IMR-90 (cell line): ENCODE data around the gene PPP1R8. TPM values are rescaled to one million over a fixed set of nuclear protein-coding genes. Genes with fewer than 3 reads are reported as not detected.

Experiments
- ATAC-seq: fragments of 200-7000 bp; cut with Tn5 transposase; 2 replicates; pipeline ENCODE4 v1.9.1; 2020; ENCODE audit warnings: low read depth, mild to moderate bottlenecking, moderate library complexity
- BruUV-seq: library from RNA; stranded (reverse); fragments of 400-500 nt; replicated peaks from 2 replicates; lab custom pipeline; 2021; lab: Mats Ljungman, UMichigan
- CTCF ChIA-PET: fragments of 300-600 bp; formaldehyde crosslinking; extraction: SDS; loops from one replicate; lab custom pipeline; 2021; ENCODE audit warnings: antibody characterized with exemption; lab: Yijun Ruan, JAX
- POLR2A ChIA-PET: fragments of 300-600 bp; sonication (Branson Sonifier 250); formaldehyde crosslinking; loops from one replicate; lab custom pipeline; 2022; ENCODE audit warnings: antibody characterized with exemption; ENCODE audit not compliant: unreplicated experiment; lab: Charles Lee
- DNase-seq: peaks from one replicate; pipeline ENCODE4 v3.0.0; 2013
- H2AFZ ChIP-seq: replicated peaks from 2 replicates; pipeline ENCODE3; 2013; ENCODE audit warnings: low read length, mild to moderate bottlenecking; ENCODE audit not compliant: poor library complexity
- H2AK5ac ChIP-seq: 2 replicates; pipeline ENCODE4 v1.6.1; 2013; ENCODE audit warnings: low read depth, low read length, inconsistent platforms
- H2AK9ac ChIP-seq: replicated peaks from 2 replicates; pipeline ENCODE3; 2013; ENCODE audit warnings: mild to moderate bottlenecking, low read depth, low read length, moderate library complexity; ENCODE audit not compliant: poor library complexity
- H2BK120ac ChIP-seq: 2 replicates; pipeline ENCODE4 v1.6.1; 2013; ENCODE audit warnings: low read depth, low read length, inconsistent platforms
- H2BK15ac ChIP-seq: 3 replicates; pipeline ENCODE4 v1.6.1; 2013; ENCODE audit warnings: low read depth, low read length, inconsistent platforms
- H2BK20ac ChIP-seq: 2 replicates; pipeline ENCODE4 v1.6.1; 2013; ENCODE audit warnings: low read depth, mild to moderate bottlenecking, inconsistent platforms, low read length, moderate library complexity
- H2BK5ac ChIP-seq: 2 replicates; pipeline ENCODE4 v1.6.1; 2013; ENCODE audit warnings: mild to moderate bottlenecking, low read depth, low read length, inconsistent platforms; ENCODE audit not compliant: poor library complexity, severe bottlenecking
- H3K14ac ChIP-seq: replicated peaks from 2 replicates; pipeline ENCODE4 v1.6.1; 2013; ENCODE audit warnings: low read depth, low read length, inconsistent platforms
- H3K18ac ChIP-seq: 2 replicates; pipeline ENCODE4 v1.6.1; 2013; ENCODE audit warnings: low read depth, low read length, control low read depth
- H3K23ac ChIP-seq: 2 replicates; pipeline ENCODE4 v1.6.1; 2013; ENCODE audit warnings: low read depth, low read length, inconsistent platforms
- H3K27ac ChIP-seq: 2 replicates; pipeline ENCODE4 v1.5.1; 2013; ENCODE audit warnings: mild to moderate bottlenecking, control low read depth, low read length; ENCODE audit not compliant: insufficient read depth
- H3K27me3 ChIP-seq: 2 replicates; pipeline ENCODE4 v1.6.1; 2013; ENCODE audit warnings: low read length; ENCODE audit not compliant: control insufficient read depth, insufficient read depth
- H3K36me3 ChIP-seq: 2 replicates; pipeline ENCODE4 v1.6.1; 2013; ENCODE audit warnings: low read length, mixed read lengths; ENCODE audit not compliant: control insufficient read depth, insufficient read depth
- H3K4ac ChIP-seq: 2 replicates; pipeline ENCODE4 v1.6.1; 2013; ENCODE audit warnings: low read depth, low read length, inconsistent platforms
- H3K4me1 ChIP-seq: 2 replicates; pipeline ENCODE4 v1.6.1; 2013; ENCODE audit warnings: low read length, mixed read lengths; ENCODE audit not compliant: control insufficient read depth, insufficient read depth
- H3K4me2 ChIP-seq: 2 replicates; pipeline ENCODE4 v1.6.1; 2013; ENCODE audit warnings: low read depth, mild to moderate bottlenecking, control low read depth, low read length, moderate library complexity
- H3K4me3 ChIP-seq: 2 replicates; pipeline ENCODE4 v1.5.1; 2013; ENCODE audit warnings: low read depth, mild to moderate bottlenecking, control low read depth, low read length, moderate library complexity; ENCODE audit not compliant: insufficient read depth
- H3K56ac ChIP-seq: 2 replicates; pipeline ENCODE4 v1.6.1; 2013; ENCODE audit warnings: low read length, inconsistent platforms; ENCODE audit not compliant: insufficient read depth; ENCODE audit errors: extremely low read depth
- H3K79me1 ChIP-seq, 2 experiments: 2 replicates each; pipeline ENCODE4 v1.6.1; 2013; ENCODE audit warnings: low read length in 2 of 2, inconsistent platforms in 1 of 2, low read depth in 1 of 2
- H3K9ac ChIP-seq: 2 replicates; pipeline ENCODE4 v1.6.1; 2013; ENCODE audit warnings: low read depth, low read length, control low read depth
- H3K9me1 ChIP-seq: 2 replicates; pipeline ENCODE4 v1.6.1; 2013; ENCODE audit warnings: low read length, inconsistent platforms; ENCODE audit not compliant: insufficient read depth
- H3K9me3 ChIP-seq: 2 replicates; pipeline ENCODE4 v1.6.1; 2013; ENCODE audit warnings: low read length; ENCODE audit not compliant: control insufficient read depth, insufficient read depth
- H4K20me1 ChIP-seq: 2 replicates; pipeline ENCODE4 v1.6.1; 2013; ENCODE audit warnings: low read length, inconsistent platforms; ENCODE audit not compliant: insufficient read depth
- H4K5ac ChIP-seq: 2 replicates; pipeline ENCODE4 v1.6.1; 2013; ENCODE audit warnings: mild to moderate bottlenecking, low read depth, low read length, control low read depth
- H4K8ac ChIP-seq, 2 experiments: 2 replicates each; pipeline ENCODE4 v1.6.1; 2013; ENCODE audit warnings: low read depth in 2 of 2, low read length in 2 of 2, control low read depth in 1 of 2, inconsistent platforms in 1 of 2
- H4K91ac ChIP-seq: 2 replicates; pipeline ENCODE4 v1.6.1; 2013; ENCODE audit warnings: low read depth, low read length, inconsistent platforms; ENCODE audit not compliant: insufficient read depth
- BHLHE40 ChIP-seq: fragments of 150-350 bp; IDR thresholded peaks from 2 replicates; pipeline ENCODE4 v1.6.1; 2016; ENCODE audit warnings: mild to moderate bottlenecking, low read depth, low read length
- CEBPB ChIP-seq: IDR thresholded peaks from 2 replicates; pipeline ENCODE4 v1.6.1; 2012; ENCODE audit warnings: low read depth, low read length, improper control_type of control experiment
- CHD1 ChIP-seq: IDR thresholded peaks from 2 replicates; pipeline ENCODE4 v1.6.1; 2012; ENCODE audit warnings: low read depth, low read length, improper control_type of control experiment
- CTCF ChIP-seq: conservative IDR thresholded peaks from 2 replicates; pipeline ENCODE4 v1.5.1; 2012; ENCODE audit warnings: mild to moderate bottlenecking, low read depth, low read length, improper control_type of control experiment
- ELK1 ChIP-seq: fragments of 150-350 bp; IDR thresholded peaks from 2 replicates; pipeline ENCODE4 v1.6.1; 2016; ENCODE audit warnings: low read depth, mild to moderate bottlenecking, low read length, moderate library complexity, borderline replicate concordance
- FOS ChIP-seq: fragments of 150-350 bp; IDR thresholded peaks from 2 replicates; pipeline ENCODE4 v1.6.1; 2016; ENCODE audit warnings: low read depth, low read length
- MAFK ChIP-seq: IDR thresholded peaks from 2 replicates; pipeline ENCODE4 v1.6.1; 2012; ENCODE audit warnings: low read depth, low read length, improper control_type of control experiment
- MAZ ChIP-seq: IDR thresholded peaks from 2 replicates; pipeline ENCODE4 v1.6.1; 2012; ENCODE audit warnings: low read depth, mild to moderate bottlenecking, low read length, improper control_type of control experiment, moderate library complexity, borderline replicate concordance
- MXI1 ChIP-seq: IDR thresholded peaks from 2 replicates; pipeline ENCODE4 v1.6.1; 2012; ENCODE audit warnings: low read depth, mild to moderate bottlenecking, low read length, moderate library complexity, borderline replicate concordance
- NFE2L2 ChIP-seq: fragments of 150-350 bp; IDR thresholded peaks from 2 replicates; pipeline ENCODE4 v1.6.1; 2016; ENCODE audit warnings: low read depth, mild to moderate bottlenecking, low read length
- POLR2A ChIP-seq: IDR thresholded peaks from 2 replicates; pipeline ENCODE4 v1.6.1; 2012; ENCODE audit warnings: mild to moderate bottlenecking, low read depth, low read length
- RAD21 ChIP-seq: IDR thresholded peaks from 2 replicates; pipeline ENCODE4 v1.6.1; 2012; ENCODE audit warnings: low read length, improper control_type of control experiment
- RCOR1 ChIP-seq: IDR thresholded peaks from 2 replicates; pipeline ENCODE4 v1.6.1; 2012; ENCODE audit warnings: mild to moderate bottlenecking, low read length, improper control_type of control experiment; ENCODE audit not compliant: insufficient replicate concordance
- RFX5 ChIP-seq: IDR thresholded peaks from 2 replicates; pipeline ENCODE4 v1.8.0; 2012; ENCODE audit warnings: low read depth, mild to moderate bottlenecking, low read length, moderate library complexity
- SMC3 ChIP-seq: fragments of 150-350 bp; IDR thresholded peaks from 2 replicates; pipeline ENCODE4 v1.6.1; 2016; ENCODE audit warnings: low read depth, mild to moderate bottlenecking, antibody characterized with exemption, low read length, moderate library complexity
- WGBS, 2 experiments: methylation state at CpG; one replicate each; pipeline versions ENCODE4 v1.1.5 to v1.1.7; 2013; ENCODE audit warnings: missing lambda C conversion rate in 2 of 2; ENCODE audit not compliant: insufficient read length in 1 of 2; ENCODE audit errors: extremely low coverage in 2 of 2; 5-methylcytosine and 5-hydroxymethylcytosine counted together
- dilution Hi-C: fragments of 300-500 bp; cut with HindIII; formaldehyde crosslinking; loops from one replicate; pipeline ENCODE4 v1.14.3; 2018; ENCODE audit warnings: low sequenced_read_pairs; ENCODE audit not compliant: unreplicated experiment
- in situ Hi-C: fragments of 300-500 bp; cut with MboI; formaldehyde crosslinking; loops from 3 replicates; pipeline ENCODE4 v1.14.3; 2019; ENCODE audit warnings: low sequenced_read_pairs, inconsistent platforms, mixed read lengths
- intact Hi-C: fragments of 100-400 bp; cut with micrococcal nuclease; formaldehyde crosslinking; loops from 2 replicates; pipeline ENCODE4 v1.10.0; 2022
- polyA plus RNA-seq, 3 experiments: library from polyadenylated mRNA; depleted of rRNA; stranded (reverse); fragments of >200 nt; gene quantifications; 2 replicates each; pipeline ENCODE4 v1.2.3, GENCODE V29; 2012; ENCODE audit warnings: low replicate concordance in 1 of 3
- total RNA-seq: library from RNA; depleted of rRNA; stranded (reverse); fragments of >200 nt; gene quantifications from 2 replicates; pipeline ENCODE4 v1.2.3, GENCODE V29; 2012
- TF ChIP-seq, protein P1 (sequence below): fragments of 150-350 bp; IDR thresholded peaks from 2 replicates; pipeline ENCODE4 v1.6.1; 2017; ENCODE audit warnings: mild to moderate bottlenecking, antibody characterized with exemption, low read length, low read depth

PPP1R8 gene
- total and polyA plus RNA-seq, 2 of the 4 experiments (the other 2 are of a cell fraction) = 53.8 to 80.1 TPM

DNA sequence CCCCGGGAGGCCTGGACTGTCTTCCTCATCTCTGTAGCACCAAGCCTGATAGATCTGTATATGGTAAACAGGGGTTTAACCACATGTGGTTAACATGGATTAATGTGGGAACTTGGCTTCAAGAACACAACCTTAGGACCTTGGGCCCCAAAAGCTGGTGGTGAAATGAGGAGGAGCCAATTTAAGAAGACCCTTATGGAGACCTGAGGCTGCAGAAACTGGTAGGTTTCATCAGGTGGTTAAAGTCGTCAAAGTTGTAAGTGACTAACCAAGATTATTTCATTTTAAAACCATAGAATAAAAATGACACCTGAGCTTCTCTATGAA lies 55.7 kb downstream of the PPP1R8 start:
- no CpG with 5 or more reads among the region's 2 CpGs for WGBS, 2 experiments
- Histone ChIP-seq H4K5ac (no peak overlapping the region), H2BK120ac (no peak overlapping the region), H3K9me3 (no peaks in the 10 kb centered on the region), H3K4me3 (no peak overlapping the region), H3K23ac (no peak overlapping the region), H2AFZ (no peak overlapping the region), H2AK9ac (no peak overlapping the region), H3K18ac (no peak overlapping the region), H3K4ac (no peak overlapping the region), H3K9me1 (no peaks in the 10 kb centered on the region), H2BK5ac (no peak overlapping the region), H3K9ac (no peak overlapping the region), H3K79me1 (no peaks in the 10 kb centered on the region), H3K27me3 (no peaks in the 10 kb centered on the region), H3K4me1 (no peaks in the 10 kb centered on the region), H2BK20ac (no peak overlapping the region), H4K8ac (no peak overlapping the region), H3K56ac (no peak overlapping the region), H4K91ac (no peak overlapping the region), H3K27ac (no peak overlapping the region), H2BK15ac (no peak overlapping the region), H3K14ac (no peak overlapping the region), H3K36me3 (peaks cover 6% of the 10 kb centered on the region; the same call in 1 of the 2 replicates), H2AK5ac (no peak overlapping the region), H4K20me1 (no peaks in the 10 kb centered on the region), H3K4me2 (no peak overlapping the region)
- no peak for TF ChIP-seq FOS
- no peak for TF ChIP-seq NFE2L2
- TF ChIP-seq ELK1 = no peak
- no peak for TF ChIP-seq CTCF
- TF ChIP-seq CEBPB = no peak
- TF ChIP-seq, protein P1, sequence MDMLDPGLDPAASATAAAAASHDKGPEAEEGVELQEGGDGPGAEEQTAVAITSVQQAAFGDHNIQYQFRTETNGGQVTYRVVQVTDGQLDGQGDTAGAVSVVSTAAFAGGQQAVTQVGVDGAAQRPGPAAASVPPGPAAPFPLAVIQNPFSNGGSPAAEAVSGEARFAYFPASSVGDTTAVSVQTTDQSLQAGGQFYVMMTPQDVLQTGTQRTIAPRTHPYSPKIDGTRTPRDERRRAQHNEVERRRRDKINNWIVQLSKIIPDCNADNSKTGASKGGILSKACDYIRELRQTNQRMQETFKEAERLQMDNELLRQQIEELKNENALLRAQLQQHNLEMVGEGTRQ = no peak
- TF ChIP-seq SMC3 = no peak
- no peak for TF ChIP-seq RAD21
- TF ChIP-seq BHLHE40 = no peak
- no peak for TF ChIP-seq CHD1
- no peak for TF ChIP-seq POLR2A
- no peak for TF ChIP-seq RFX5
- no peak for TF ChIP-seq MAFK
- TF ChIP-seq MXI1 = no peak
- TF ChIP-seq MAZ = no peak
- TF ChIP-seq RCOR1 = no peak
- in situ Hi-C loops = no loop called here
- dilution Hi-C loops = no loop called here
- BruUV-seq = no TSS peak
- ChIA-PET POLR2A (no interaction called here), CTCF (interaction anchor here (0.9 kb wide), 1 partner anchor 22 kb away, joined by 3 read pairs; no protein-coding TSS in a partner anchor)
- no peak for ATAC-seq
- intact Hi-C loops = no loop called here
- no peak for DNase-seq
